Activated CD8-positive, alpha-beta memory T cell treated with anti-CD3 and anti-CD28 coated beads, Interleukin-2, amount 50 U/mL, for 24 hours (primary cell): ENCODE measurements around the gene ROS1.

Experiments
- DNase-seq: peaks from one replicate; pipeline ENCODE4 v3.0.0-alpha.2; 2020; ENCODE audit errors: extremely low read depth

Gene ROS1

DNA sequence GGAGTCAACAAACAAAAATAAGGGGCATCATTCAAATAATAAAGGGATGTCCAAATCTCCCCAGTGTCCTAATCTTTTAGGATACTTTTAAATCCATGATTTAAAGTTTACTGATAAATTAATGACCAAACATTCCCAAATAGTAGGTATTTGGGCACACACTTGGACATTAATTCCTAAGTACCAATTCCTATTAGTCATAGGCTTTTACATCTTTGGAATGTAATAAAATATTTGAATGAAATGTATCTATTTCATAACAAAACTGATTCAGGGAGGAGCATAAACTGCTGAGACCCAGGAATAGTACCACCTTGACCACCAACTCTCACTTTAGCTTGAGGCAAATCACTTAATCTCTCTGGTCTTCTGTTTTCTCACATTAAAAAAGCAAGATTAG is 116.1 kb downstream of the ROS1 start:
- DNase-seq, result no peak

DNA sequence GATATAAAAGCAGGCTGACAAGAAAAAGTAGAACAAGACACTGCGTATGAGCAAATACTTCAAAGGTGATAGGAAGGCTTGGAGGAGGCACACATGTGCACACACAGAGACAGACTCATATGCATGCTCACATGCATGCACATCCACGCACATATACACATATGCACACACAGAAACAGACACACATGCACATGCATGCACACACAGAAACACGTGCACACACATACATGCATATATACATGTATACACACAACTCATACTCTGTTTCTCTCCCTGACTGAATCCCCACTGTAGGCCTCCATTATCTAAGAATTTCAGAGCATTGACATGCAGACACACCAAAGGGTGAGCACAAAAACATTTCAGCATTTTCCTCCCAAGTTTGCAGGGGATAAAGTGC is 116.7 kb downstream of the ROS1 start:
- no peak for DNase-seq

DNA sequence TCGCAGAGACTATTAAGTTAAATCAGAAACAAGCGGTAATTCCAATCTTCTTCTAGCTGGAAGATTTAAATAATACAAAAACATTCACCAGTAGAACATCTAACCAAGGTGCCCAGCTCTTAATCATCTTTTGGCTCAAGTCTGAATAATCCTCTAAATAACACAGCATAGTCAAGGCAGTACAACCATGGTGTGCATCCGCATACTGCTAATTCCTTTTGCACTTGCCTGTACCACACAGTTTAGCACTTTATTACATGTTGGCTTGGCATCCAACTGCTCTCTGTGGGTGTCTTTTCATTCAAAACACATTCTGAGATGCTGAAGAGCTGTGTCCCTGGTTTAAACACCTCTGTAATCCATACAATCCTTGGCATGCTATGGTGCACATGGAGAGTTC is 118.1 kb downstream of the ROS1 start:
- DNase-seq, result no peak

DNA sequence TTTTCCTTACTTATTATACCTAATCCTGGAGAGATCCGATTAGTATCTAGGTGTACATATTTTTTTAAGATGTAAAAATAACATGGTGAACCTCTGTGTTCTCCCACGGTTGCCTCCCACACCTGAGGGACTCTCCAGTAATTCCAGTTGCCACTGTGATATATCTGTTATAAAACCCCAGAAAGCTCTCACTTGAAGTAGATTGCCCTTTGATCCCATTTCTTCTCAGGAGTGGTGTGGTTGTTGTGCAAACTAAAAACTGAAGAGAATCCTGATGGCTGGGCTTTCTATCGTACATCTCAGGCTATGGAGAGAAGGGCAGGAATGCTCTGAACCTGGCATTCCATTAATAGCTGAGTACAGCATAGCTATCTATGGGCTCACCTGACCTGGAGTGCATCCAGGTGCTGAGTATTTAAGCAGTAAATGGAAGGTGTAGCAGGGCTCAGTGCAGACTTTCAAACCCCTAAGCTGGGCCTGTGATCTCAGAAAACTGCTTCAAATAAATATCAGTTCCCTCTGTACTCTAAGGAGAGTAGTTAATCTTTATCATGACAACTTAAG is 119.4 kb downstream of the ROS1 start:
- no peak for DNase-seq

DNA sequence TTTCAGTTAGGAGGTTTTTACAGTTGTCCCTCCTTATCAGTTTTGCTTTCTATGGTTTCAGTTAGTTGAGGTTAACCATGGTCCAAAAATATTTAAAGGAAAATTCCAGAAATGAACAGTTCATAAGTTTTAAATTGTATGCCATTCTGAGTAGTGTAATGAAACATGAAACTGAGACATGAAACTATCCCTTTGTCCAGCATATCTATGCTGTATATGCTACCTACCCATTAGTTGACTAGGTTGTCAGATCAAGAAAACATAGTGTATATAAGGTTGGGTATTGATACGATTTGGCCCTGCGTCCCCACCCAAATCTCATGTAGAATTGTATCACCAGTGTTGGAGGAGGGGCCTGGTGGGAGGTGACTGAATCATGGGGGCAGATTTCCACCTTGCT is 121.3 kb downstream of the ROS1 start:
- DNase-seq, result no peak

DNA sequence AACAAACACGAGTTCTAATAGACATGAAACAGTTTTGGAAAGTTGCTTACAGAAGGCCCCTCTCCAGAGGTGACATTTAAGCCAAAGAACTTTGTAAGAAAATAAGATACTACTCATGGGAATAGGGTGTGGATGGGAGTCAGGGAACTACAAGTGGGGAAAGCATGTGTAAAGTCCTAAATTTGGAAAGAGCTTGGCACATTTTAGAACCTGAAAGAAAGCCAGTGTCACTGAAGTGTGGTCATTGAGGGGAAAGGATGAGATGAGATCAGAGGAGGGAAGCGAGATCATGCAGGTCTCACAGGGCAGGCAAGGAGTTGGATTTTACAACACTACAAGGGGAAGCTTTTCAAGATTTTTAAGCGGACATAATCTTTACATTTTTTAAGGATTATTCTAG is 122.4 kb downstream of the ROS1 start:
- no peak for DNase-seq

DNA sequence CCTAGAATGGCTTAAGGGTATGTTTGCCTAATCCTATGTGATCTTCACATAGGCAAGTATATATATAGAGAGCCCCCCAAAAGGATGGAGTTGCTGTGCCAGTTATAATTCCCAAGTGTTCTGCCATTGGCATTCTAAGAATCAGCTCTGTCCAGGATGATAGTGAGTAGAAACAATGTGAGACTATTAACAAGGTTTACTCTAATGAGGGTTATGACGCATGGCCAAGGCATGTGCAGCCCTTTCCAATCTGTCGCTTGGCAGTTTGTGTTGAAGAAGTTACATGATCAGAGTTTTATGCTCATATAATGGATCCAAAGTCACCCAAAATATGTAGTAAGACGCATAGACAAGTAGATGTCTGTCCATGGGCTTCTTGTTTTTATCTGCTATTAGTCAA is 126.8 kb downstream of the ROS1 start:
- DNase-seq, result no peak

DNA sequence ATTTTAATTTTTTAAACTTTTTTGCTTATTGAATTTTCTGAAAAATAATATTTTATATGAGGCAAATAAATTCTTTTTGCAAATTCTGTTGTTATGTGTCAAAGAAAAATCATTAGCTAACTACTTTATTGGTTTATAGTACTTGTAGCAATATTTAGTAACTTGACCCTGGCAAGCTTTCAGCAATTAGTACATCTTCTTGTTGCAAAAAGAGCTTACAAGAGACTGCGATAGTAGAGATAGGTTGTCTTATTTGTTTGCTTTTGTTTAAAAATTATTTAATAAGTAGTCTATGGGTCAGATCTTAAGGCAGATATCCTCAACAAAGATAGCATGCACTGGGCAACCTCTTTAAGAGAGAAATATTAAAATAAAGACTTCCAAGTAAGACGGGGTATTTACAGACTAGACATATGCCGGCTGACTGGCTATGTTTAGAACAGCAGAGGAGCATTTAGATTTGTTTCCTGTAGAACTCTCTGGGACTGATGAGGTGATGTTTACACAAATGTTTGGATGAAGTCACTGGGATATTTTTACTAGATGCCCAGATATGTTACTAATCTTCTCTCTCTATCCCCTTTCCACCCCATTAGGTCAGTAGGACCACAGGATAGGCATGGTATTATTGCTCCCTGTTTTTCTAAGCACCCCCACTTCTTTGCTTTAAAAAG is 135.4 kb downstream of the ROS1 start:
- no peak for DNase-seq

DNA sequence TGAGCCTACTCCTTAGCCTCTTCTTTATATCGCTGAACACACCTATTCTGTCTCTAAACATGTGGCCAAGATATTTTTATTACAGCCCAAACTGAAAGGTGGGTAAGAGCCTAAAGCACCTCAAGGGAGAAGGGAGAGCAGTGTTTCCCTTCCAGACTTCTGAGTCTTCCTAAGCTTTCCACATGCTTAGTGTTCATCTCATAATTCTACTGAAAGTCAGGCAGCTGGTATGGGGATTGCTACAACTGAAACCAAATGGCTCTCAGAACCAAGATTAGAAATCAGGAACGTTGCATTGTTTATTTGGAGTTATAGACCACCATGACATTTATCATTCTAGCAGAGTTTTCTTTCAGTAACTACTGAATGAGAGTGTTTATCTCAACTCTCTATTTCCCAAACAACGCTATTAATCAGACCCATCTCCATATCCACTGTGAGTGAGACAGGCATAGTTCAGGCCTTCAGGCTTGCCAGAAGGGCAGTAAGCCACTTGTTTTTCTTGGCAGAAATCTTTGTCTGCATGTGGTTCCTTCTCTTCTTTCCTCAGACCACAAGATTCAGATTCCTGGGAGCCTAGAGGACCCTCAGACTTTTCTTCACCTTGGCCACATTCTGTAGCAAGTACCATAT is 137.5 kb downstream of the ROS1 start:
- no peak for DNase-seq

DNA sequence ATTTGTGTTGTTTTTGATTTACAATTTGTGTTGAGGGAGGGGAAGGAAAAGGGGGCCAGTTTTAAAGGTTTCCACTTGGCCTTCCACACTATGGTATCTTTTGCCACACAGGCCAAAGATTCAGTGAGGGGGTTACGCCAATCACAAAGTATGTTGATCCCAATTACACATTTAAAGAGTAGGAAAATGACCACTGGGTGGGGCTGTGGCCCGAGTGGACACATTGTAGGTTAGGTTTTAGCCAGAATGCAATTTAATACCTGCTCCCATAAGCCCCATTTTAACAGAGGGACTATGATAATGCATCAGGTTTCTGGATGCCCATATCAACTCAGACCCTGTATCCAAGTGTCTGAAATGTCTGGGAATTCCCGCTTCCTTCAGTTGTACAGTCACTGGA is 144.8 kb downstream of the ROS1 start:
- DNase-seq, result no peak

DNA sequence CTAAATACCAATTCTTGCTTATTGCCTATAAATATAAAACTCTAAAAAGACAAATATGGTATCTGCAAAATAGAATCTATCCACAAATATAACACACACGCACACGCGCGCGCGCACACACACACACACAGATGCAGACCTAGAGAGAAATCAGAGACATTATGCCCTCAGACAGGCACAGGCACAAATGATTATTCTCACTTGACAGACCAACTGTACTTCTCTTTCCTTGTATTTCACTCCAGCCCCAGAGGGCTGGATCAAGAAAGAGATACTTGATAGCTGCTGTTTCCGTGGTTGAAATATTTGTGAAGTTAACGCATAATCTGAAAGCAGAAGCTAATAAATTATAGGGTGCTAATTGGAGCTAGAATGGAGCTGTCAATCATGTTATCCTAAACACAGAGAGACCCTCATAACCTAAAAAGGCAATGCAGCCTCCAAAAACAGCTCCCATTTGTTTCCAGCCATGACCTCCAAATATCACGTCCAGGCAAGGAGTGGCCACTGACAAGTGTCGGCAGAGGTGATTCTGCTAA is 148.9 kb downstream of the ROS1 start:
- no peak for DNase-seq

DNA sequence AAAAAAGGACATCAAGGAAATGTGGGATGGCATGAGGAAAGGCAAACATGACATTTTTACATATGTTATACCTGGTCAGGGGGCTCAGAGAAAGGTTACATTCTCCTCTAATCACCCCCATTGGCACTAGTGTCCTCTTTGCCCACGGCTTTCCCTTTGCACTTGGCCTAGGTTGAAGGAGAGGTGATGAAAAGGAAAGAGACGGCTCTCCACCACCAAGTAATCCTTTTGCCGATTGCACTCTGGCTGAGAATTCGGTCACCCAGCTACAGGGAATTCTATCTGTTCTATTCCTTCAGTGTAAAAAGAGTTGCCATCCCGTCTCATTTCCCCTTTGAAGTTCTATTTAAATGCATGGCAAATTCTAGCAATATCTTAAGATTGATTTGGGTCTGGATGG is 150.0 kb downstream of the ROS1 start:
- DNase-seq, result no peak

DNA sequence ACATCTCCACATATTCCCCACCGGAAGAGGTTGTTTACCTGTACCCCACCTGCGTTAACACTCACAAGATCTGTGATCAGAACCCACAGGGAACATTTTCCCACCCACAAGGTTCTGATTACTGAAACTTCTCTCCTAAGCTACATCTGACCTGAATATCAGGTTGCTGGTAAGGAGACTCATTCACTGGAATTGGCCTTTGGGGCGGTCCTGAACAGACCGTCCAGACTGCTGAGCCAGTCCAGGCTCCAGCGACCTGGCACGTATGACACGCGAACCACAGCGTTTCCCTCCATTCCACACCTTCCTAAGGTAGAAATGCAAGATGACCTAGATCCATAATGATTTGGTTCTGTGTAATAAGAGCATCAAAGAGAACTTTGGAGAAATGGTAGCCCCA is 150.5 kb downstream of the ROS1 start:
- no peak for DNase-seq

DNA sequence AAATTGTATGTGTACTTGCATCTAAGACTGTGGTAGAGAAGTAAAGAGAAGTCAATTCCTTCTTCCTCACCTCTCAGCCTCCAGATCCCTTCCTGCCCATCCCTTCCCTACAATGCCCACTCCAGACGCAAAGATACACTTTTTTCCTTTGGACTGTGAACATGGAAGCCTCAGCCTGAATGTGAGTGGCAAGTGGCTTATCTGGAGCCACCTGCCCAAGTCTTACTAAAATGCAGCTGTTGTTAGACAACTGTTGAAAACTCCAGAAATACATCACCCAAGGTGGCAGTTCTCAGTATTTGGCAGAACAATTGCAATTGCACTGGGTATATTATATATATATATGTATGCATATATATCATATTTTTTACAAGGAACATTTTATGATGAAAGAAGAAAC is 152.9 kb downstream of the ROS1 start:
- no peak for DNase-seq

DNA sequence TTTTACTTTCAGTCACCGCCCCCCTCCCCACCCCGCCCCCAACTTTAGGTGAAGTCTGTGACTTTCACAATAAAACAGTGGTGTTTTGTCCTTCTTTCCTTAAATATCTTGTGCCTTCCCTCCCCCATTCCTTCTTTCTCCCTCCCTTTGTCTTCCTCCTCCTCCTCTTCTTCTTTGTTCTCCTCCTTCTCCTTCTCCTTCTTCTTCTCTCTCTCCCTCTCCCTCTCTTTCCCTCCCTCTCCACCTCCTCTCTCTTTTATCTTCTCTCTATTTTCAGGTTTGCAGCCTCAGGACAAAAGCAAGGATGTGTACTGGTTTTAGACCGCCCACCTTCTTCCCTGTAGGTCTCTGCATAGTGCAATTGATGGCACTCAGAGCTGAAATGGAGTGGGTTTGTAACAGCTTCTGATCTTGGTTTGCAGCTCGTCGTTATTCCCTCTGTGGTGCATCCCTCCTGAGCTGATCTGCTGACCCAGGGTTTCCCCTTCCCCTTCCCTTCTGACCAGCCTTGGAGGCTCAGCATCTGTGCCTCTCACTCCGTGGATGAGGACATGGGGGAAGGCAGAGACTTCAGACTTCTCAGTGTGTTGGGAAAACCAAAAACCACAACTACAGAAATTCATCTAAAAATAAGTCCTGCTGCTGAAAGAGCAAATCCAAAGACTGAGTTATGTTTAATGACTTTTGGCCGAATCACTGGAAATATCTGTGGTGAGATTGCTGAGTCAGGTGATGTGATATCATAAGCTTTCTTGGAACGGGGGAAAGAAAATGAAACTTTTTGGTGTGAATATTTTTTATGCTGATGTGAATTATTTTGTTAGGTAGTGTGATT is 153.5 kb downstream of the ROS1 start:
- DNase-seq, result no peak

DNA sequence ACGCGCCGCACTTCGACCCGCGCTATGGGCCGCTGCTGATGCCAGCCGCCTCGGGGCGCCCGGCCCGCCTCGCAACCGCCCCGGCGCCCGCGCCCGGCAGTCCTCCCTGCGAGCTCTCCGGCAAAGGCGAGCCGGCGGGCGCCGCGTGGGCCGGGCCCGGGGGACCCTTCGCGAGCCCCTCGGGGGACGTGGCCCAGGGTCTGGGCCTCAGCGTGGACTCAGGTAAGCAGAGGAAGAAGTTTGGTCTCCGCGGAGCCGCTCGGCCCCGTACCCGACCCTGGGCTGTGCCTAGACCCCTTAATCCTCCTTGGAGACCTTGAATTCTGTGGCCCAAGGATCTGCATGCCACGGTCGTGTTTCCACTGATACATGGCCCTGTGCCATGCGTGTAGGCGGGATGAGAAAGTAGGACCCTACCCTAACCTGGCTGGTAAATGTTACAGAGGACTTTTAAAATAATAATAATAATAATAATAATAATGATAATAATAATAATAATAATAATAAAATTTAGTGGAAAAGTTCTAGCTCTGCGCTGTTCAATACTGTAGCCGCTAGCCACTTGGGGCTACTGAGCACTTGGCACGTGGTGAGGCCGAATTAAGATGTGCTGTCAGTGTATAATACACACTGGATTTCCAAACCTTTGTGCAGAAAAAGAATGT is 154.8 kb downstream of the ROS1 start:
- DNase-seq, result no peak

DNA sequence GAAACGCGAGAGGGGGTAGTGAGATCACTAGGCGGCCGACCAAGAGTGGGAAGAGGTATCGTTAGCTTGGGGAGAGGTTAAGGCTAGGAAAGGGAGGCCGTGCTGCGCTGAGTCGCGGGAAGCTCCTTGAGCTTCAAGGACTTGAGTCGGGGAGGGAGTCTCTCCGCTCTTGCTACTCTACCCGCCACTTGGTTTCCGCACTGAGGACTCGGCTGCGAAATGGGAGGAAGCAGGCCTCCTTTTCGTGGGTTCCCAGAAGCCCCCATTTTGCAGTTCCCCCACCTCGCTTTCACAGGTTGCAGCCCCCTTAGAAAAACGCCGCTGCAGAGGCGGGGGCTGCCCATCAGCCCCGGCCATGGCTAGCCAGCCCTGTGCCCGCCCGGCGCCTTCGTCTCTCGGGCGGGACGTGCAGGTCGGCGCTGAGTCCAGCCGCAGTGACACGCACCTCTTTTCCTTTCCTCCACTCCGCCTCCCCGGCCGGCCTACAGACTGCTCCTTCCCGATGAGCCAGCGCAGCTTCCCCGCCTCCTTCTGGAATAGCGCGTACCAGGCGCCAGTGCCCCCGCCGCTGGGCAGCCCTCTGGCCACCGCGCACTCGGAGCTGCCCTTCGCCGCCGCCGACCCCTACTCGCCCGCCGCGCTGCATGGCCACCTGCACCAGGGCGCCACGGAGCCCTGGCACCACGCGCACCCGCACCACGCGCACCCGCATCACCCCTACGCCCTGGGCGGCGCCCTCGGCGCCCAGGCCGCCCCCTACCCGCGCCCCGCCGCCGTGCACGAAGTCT is 155.5 kb downstream of the ROS1 start:
- DNase-seq, result no peak

DNA sequence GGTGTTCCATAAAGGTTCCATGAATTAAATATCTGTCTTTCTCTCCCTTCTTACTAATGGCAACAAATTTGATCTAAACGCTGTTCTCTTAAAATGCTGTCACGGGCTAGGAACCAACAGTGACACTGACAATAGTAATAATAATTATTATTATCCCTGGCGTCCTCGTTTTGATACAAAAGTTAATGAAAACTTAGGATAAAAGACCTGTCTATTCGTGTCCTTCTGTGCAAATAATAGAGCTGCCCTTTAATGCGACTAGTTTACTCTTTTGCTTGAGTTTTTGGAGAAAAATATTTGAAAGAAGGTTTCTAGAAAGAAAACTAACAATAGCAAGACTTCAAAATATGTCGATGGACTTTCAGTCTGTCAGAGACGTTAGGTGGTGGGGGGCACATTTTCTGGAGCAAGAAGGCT is 156.1 kb downstream of the ROS1 start:
- no peak for DNase-seq

DNA sequence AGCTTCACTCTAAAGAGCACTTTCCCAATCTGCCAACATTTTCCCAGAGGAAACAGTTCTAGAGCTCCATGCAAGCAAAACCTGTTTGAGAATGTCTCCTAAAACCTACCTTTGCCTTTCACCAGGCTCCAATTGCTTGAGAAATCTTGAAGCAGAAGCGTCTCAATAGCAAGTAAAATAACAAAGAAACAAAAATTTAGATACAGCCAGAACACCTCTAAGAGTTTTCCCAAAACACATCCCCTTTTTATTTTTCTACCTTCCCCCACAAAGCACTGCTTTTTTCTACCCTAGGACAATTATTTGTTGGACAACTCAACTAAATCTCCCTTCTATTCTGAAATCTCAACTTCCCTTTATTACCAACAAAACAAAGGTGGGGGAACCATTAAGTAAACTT is 156.8 kb downstream of the ROS1 start:
- DNase-seq, result no peak

DNA sequence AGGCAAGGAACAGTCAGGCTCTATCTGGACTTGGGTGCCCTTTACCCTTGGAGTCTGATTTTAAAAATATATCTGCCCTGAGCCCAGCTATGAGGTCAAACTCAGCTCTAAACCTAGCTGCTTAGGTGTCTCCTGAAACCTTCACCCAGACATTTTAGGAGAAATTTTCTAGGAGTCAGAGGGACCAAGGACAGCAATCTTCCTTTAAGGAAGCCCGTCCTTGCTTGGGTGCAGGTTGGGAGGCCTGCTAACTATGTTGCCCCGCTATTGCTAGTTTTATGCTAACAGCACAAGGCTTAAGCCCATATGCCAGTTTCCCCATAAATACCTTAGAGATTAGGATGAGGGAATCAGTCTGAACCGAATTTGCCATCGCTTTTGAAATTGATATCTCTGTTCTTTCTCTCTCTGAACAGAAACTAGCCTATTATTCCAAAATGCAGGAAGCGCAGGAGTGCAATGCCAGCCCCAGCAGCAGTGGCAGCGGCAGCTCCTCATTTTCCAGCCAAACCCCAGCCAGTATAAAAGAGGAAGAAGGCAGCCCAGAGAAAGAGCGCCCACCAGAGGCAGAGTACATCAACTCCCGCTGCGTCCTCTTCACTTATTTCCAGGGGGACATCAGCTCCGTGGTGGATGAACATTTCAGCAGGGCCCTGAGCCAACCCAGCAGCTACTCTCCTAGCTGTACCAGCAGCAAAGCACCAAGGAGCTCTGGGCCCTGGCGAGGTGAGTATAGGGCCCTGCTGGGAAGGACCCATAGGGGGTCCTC is 157.8 kb downstream of the ROS1 start:
- no peak for DNase-seq

DNA sequence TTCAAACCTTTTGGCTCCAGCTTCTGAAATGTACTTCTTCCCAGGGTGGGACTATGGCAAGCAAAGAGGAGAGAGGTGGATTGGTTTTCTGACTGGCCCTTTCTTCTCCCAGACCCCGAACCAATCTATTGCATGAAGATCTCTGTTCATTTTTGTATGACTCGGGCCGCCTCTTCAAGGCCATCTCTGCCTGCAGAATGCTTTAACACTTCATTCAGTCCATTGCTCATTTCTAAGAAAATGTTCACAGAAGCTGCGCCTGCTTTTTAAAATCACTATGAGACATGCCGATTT is 158.7 kb downstream of the ROS1 start:
- no peak for DNase-seq
